Ovary (tissue), 3 donors: ENCODE measurements around the gene ABCA2.

Experiments
- CTCF ChIP-seq, 3 donors: fragments of 450-650 bp in 2 of 3; fragments of 200-600 bp in 1 of 3; IDR thresholded peaks; one replicate each; pipeline versions ENCODE4 v1.5.1 to v1.8.0; 2016 to 2022; ENCODE audit warnings: antibody characterized with exemption in 3 of 3, mild to moderate bottlenecking in 1 of 3
- EP300 ChIP-seq: sonication (generic); formaldehyde crosslinking; IDR thresholded peaks from one replicate; pipeline ENCODE4 v1.6.1; 2017; ENCODE audit warnings: antibody characterized with exemption
- POLR2A ChIP-seq: fragments of 450-650 bp; IDR thresholded peaks from one replicate; pipeline ENCODE4 v1.6.1; 2017; ENCODE audit warnings: antibody characterized with exemption, mild to moderate bottlenecking, moderate library complexity
- donor health status: DM: no; HTN: no; CAD: no.

GRCh38 chr9:137001857-137002645 lies 26.0 kb downstream of the ABCA2 start:
- no peak for TF ChIP-seq POLR2A
- TF ChIP-seq CTCF (IDR thresholded peaks at IDR 0.05), result no peak
- no peak for TF ChIP-seq EP300
